Measurements from ENCODE around the gene RALGDS. TPM values are rescaled to one million over a fixed set of nuclear protein-coding genes. Genes with fewer than 3 reads are reported as not detected.

The RALGDS gene
- total RNA-seq, 1 experiment from 2014 or later: 25.8 TPM

GRCh38 chr9:133125941-133126696 lies 5.1 kb upstream of the RALGDS start:
- POLR2A ChIA-PET: no interaction called here
- DNase-seq (ENCODE audit: low read depth, low spot score) (no peak), ATAC-seq (no peak)
- H3K36me3 ChIP-seq (ENCODE audit: control insufficient read depth, insufficient read depth, low read length): no peaks in the 10 kb centered on the region
- BruUV-seq (replicated peaks): no TSS peak
- CTCF ChIA-PET: no interaction called here
- intact Hi-C loops (cut with micrococcal nuclease; ENCODE audit: unreplicated experiment): no loop called here
- H3K27ac ChIP-seq (ENCODE audit: low read length): no peak overlapping the region
- no peak for TF ChIP-seq CTCF (IDR thresholded peaks at IDR 0.05)
- no peak for TF ChIP-seq POLR2AphosphoS5 (IDR thresholded peaks at IDR 0.05; ENCODE audit: low read depth, low read length)
- TF ChIP-seq TCF7L2 (IDR thresholded peaks at IDR 0.05; ENCODE audit: low read depth, low read length): no peak
- TF ChIP-seq SIN3A (IDR thresholded peaks at IDR 0.05; ENCODE audit: borderline replicate concordance, insufficient read depth, low read depth, low read length): no peak
- no peak for TF ChIP-seq REST (IDR thresholded peaks at IDR 0.05; ENCODE audit: insufficient read depth in 1 of 2, low read depth in 2 of 2, low read length in 1 of 2)
- H3K4me3 ChIP-seq (ENCODE audit: low read depth in 2 of 2, low read length in 2 of 2): no peak overlapping the region
- in situ Hi-C loops (cut with HindIII; ENCODE audit: low pct_unique_long_range_greater_than_20kb, low sequenced_read_pairs): no loop called here
- no peaks in the 10 kb centered on the region for H3K9me3 ChIP-seq (ENCODE audit: control insufficient read depth, insufficient read depth, low read depth, low read length)
- H3K4me1 ChIP-seq (ENCODE audit: control insufficient read depth, insufficient read depth, low read length): peaks cover 10% of the 10 kb centered on the region
- no peaks in the 10 kb centered on the region for H3K27me3 ChIP-seq (ENCODE audit: control insufficient read depth, insufficient read depth, low read length)

- BruUV-seq (replicated peaks): no TSS peak
- TF ChIP-seq TCF7L2 (IDR thresholded peaks at IDR 0.05; ENCODE audit: low read depth, low read length): no peak
- TF ChIP-seq POLR2AphosphoS5 (IDR thresholded peaks at IDR 0.05; ENCODE audit: low read depth, low read length): no peak
- TF ChIP-seq CTCF (IDR thresholded peaks at IDR 0.05): no peak
- TF ChIP-seq SIN3A (IDR thresholded peaks at IDR 0.05; ENCODE audit: borderline replicate concordance, insufficient read depth, low read depth, low read length): no peak
- TF ChIP-seq REST (IDR thresholded peaks at IDR 0.05; ENCODE audit: insufficient read depth in 1 of 2, low read depth in 2 of 2, low read length in 1 of 2): no peak
- Histone ChIP-seq H3K9me3 (ENCODE audit: control insufficient read depth, insufficient read depth, low read depth, low read length) (no peaks in the 10 kb centered on the region), H3K27ac (ENCODE audit: low read length) (no peak overlapping the region), H3K4me3 (ENCODE audit: low read depth in 2 of 2, low read length in 2 of 2) (no peak overlapping the region), H3K27me3 (ENCODE audit: control insufficient read depth, insufficient read depth, low read length) (no peaks in the 10 kb centered on the region), H3K4me1 (ENCODE audit: control insufficient read depth, insufficient read depth, low read length) (peaks cover 11% of the 10 kb centered on the region), H3K36me3 (ENCODE audit: control insufficient read depth, insufficient read depth, low read length) (no peaks in the 10 kb centered on the region)
- intact Hi-C loops (cut with micrococcal nuclease; ENCODE audit: unreplicated experiment): no loop called here
- DNase-seq (ENCODE audit: low read depth, low spot score) (no peak), ATAC-seq (no peak)
- in situ Hi-C loops (cut with HindIII; ENCODE audit: low pct_unique_long_range_greater_than_20kb, low sequenced_read_pairs): no loop called here
- POLR2A ChIA-PET: no interaction called here
- CTCF ChIA-PET: no interaction called here
These were observed 3.9 kb upstream of the RALGDS start for GRCh38 chr9:133124907-133125275.
